Left renal cortex interstitium (tissue), 4 donors: Measurements from ENCODE around the gene KLHL26. TPM values are rescaled to one million over a fixed set of nuclear protein-coding genes. Genes with fewer than 3 reads are reported as not detected.

Source experiments
- DNase-seq, 4 donors: peaks; one replicate each; pipeline ENCODE4 v3.0.0-alpha.2; 2013; ENCODE audit warnings: low read depth in 4 of 4, low spot score in 2 of 4, missing footprints in 1 of 4
- polyA plus RNA-seq, 4 donors: library from polyadenylated mRNA; unstranded; fragments of 120-200 nt; gene quantifications; one replicate each; pipeline ENCODE4 v1.2.1, GENCODE V29; 2013; ENCODE audit not compliant: insufficient read length in 4 of 4

Gene KLHL26
- polyA plus RNA-seq, 4 donors = 6.4 to 13.3 (median 9.8) TPM

GRCh38 chr19:18645035-18645511 is 8.2 kb downstream of the KLHL26 start:
- no peak for DNase-seq

GRCh38 chr19:18646535-18647370 is 9.9 kb downstream of the KLHL26 start:
- DNase-seq = no peak

- DNase-seq = no peak
Measured at GRCh38 chr19:18647371-18647767, 10.5 kb downstream of the KLHL26 start.

GRCh38 chr19:18647807-18648206 is 11.0 kb downstream of the KLHL26 start:
- no peak for DNase-seq

- DNase-seq = no peak
Measured at GRCh38 chr19:18648973-18649315, 12.1 kb downstream of the KLHL26 start.

GRCh38 chr19:18649371-18650020 is 12.7 kb downstream of the KLHL26 start:
- DNase-seq = no peak

- no peak for DNase-seq
Measured at GRCh38 chr19:18650021-18650390, 13.2 kb downstream of the KLHL26 start.

GRCh38 chr19:18650468-18651041 is 13.7 kb downstream of the KLHL26 start:
- no peak for DNase-seq

GRCh38 chr19:18651300-18651699 is 14.5 kb downstream of the KLHL26 start:
- no peak for DNase-seq

GRCh38 chr19:18651733-18652132 is 14.9 kb downstream of the KLHL26 start:
- DNase-seq = no peak

GRCh38 chr19:18653853-18654252 is 17.0 kb downstream of the KLHL26 start:
- DNase-seq = no peak

- no peak for DNase-seq
Measured at GRCh38 chr19:18654469-18654868, 17.6 kb downstream of the KLHL26 start.

GRCh38 chr19:18655173-18655844 is 18.5 kb downstream of the KLHL26 start:
- DNase-seq = no peak

- no peak for DNase-seq
Measured at GRCh38 chr19:18656337-18657086, 19.7 kb downstream of the KLHL26 start.

GRCh38 chr19:18657590-18658365 is 20.9 kb downstream of the KLHL26 start:
- DNase-seq = no peak

GRCh38 chr19:18658366-18658855 is 21.6 kb downstream of the KLHL26 start:
- DNase-seq = no peak

GRCh38 chr19:18659281-18660050 is 22.6 kb downstream of the KLHL26 start:
- no peak for DNase-seq

GRCh38 chr19:18660051-18660910 is 23.5 kb downstream of the KLHL26 start:
- DNase-seq = no peak
